Left ventricle myocardium inferior (tissue), 1 donor: ENCODE data around the gene DACT2. TPM values are rescaled to one million over a fixed set of nuclear protein-coding genes. Genes with fewer than 3 reads are reported as not detected.

Source experiments
- DNase-seq: peaks from one replicate; pipeline ENCODE4 v3.0.0-alpha.2; 2020
- H3K27ac ChIP-seq: fragments of 200-600 bp; replicated peaks from 2 replicates; pipeline ENCODE4 v1.8.0; 2021
- H3K27me3 ChIP-seq: fragments of 200-600 bp; 2 replicates; pipeline ENCODE4 v1.8.0; 2021; ENCODE audit warnings: low read depth
- H3K36me3 ChIP-seq: fragments of 200-600 bp; 2 replicates; pipeline ENCODE4 v1.8.0; 2021
- H3K4me1 ChIP-seq: fragments of 200-600 bp; 2 replicates; pipeline ENCODE4 v1.8.0; 2021
- H3K4me3 ChIP-seq: fragments of 200-600 bp; 2 replicates; pipeline ENCODE4 v1.8.0; 2021; ENCODE audit warnings: mild to moderate bottlenecking, moderate library complexity
- H3K9me3 ChIP-seq: fragments of 200-600 bp; replicated peaks from 2 replicates; pipeline ENCODE4 v1.8.0; 2021
- CTCF ChIP-seq: fragments of 200-600 bp; IDR thresholded peaks from 2 replicates; pipeline ENCODE4 v1.8.0; 2021; ENCODE audit warnings: antibody characterized with exemption, mild to moderate bottlenecking, borderline replicate concordance
- intact Hi-C: fragments of 100-400 bp; cut with micrococcal nuclease; formaldehyde crosslinking; loops from one replicate; pipeline ENCODE4 v1.11.0; 2022
- total RNA-seq: library from RNA; stranded (reverse); fragmentation: NEBNext Ultra II Directional; extraction: Animal tissue kit (Norgen Biotek cat#: 25700); gene quantifications from one replicate; pipeline ENCODE4 v1.2.1, GENCODE V29; 2021
- donor health status: DM: no; HTN: yes; CAD: no; lungs with severe emphysema.

The DACT2 gene
- total RNA-seq, 1 donor from 2014 or later = 2.3 TPM

DNA sequence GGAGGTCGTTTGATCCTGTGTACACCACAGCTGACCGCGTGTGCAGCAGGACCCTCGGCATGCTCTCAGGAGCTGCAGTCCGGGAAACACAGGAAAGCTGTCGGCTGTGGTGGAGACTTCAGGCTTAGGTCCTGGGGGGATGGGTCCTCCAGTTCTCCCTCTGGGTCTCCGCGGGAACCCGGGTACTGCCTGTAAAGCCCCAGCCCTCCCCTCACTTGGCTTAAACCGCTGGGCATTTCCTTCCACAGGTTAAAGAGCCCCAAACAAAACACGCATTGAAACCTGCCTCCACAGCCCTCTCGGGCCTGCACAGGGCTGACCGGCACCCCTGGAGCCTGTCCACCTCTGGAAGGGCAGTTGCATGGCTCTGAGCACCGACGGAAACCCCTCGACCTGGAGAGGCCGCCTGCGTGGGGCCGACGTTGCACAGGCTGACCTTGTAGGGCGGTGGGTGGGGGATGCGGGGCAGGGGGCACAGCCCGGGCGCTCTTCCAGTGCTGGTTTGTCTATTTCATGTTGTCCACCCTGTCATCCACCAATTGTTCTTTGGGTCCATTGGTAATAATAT lies 59.1 kb downstream of the DACT2 start:
- peaks cover 76% of the 10 kb centered on the region for H3K27me3 ChIP-seq
- H3K27ac ChIP-seq = no peak overlapping the region
- peaks cover 9% of the 10 kb centered on the region for H3K9me3 ChIP-seq
- TF ChIP-seq CTCF = no peak
- DNase-seq = no peak
- intact Hi-C loops = no loop called here
- H3K4me3 ChIP-seq = no peak overlapping the region
- H3K36me3 ChIP-seq = no peaks in the 10 kb centered on the region
- no peaks in the 10 kb centered on the region for H3K4me1 ChIP-seq

GRCh38 chr6:168258795-168259194 lies 60.8 kb downstream of the DACT2 start:
- Histone ChIP-seq H3K27me3 (peaks cover 70% of the 10 kb centered on the region), H3K4me3 (no peak overlapping the region), H3K27ac (no peak overlapping the region), H3K36me3 (no peaks in the 10 kb centered on the region), H3K4me1 (no peaks in the 10 kb centered on the region), H3K9me3 (peaks cover 19% of the 10 kb centered on the region)
- no peak for TF ChIP-seq CTCF
- intact Hi-C loops = no loop called here
- no peak for DNase-seq

DNA sequence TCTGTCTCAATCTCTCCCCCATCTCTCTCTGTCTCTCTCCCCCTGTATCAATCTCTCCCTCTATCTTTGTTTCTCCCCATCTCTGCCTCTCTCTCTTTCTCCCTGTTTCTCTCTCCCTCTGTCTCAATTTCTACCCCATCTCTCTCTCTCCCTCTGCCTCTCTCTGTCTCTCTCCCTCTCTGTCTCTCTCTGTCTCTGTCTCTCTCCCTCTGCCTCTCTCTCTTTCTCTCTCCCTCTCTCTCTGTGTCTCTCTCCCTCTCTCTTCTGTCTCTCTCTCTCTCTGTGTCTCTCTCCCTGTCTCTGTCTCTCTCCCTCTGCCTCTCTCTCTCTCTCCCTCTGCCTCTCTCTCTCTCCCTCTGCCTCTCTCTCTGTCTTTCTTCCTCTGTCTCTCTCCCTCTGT lies 62.6 kb downstream of the DACT2 start:
- Histone ChIP-seq H3K27ac (no peak overlapping the region), H3K27me3 (peaks cover 58% of the 10 kb centered on the region), H3K9me3 (peaks cover 19% of the 10 kb centered on the region), H3K4me1 (no peaks in the 10 kb centered on the region), H3K36me3 (no peaks in the 10 kb centered on the region), H3K4me3 (no peak overlapping the region)
- TF ChIP-seq CTCF = no peak
- DNase-seq = no peak
- intact Hi-C loops = no loop called here

Other genes with a start within 250 kb of the DACT2 start
- gene FRMD1, start 240.6 kb downstream of the DACT2 start, total RNA-seq = 0.16 TPM
- 14.4 TPM for gene SMOC2, start 121.4 kb upstream of the DACT2 start, total RNA-seq